ENCODE measurements around the gene ARHGEF2.
A peak's percentile ranks its signal among the peaks of the same experiment; 100 is the strongest.

Gene ARHGEF2

DNA sequence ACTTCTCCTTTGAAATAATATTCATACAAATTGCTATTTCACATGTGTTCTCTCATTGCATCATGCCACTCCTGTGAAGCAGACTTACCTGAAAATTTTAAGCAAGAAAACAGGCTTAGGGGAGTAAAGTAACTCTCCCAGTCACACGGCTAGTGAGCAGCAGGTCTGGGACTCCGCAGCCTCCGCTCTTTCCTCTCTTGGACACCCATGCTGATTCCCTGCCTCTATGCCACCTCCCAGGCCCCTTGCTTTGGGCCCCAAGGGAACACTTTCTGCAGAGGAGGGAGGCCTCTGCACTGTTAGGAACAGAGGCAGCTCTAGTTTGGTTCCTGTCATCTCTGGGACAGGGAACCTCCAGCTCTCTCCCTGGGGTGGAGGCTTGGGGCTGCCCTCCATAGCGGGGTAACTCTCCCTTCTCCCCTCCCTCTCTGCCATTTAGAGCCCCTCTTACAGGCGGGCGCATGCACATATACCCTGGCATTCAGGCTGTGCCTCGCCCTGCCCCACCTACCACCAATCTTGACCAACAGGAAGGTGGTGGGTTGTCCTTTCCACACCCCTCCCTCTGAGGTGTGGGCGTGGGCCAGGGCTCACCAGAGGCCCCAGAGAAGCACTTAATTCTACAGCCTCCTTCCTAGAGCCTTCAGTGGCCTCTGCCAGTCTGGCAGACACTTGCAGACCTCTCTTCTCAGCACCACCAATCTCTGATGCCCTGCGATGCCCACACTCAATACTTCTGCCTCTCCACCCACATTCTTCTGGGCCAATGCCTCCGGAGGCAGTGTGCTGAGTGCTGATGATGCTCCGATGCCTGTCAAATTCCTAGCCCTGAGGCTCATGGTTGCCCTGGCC, 37.1 kb downstream of the ARHGEF2 start, which contains the start of gene RXFP4:
Gene RXFP4, plus strand, starts transcription at position 646 of the 852 bp plus-strand sequence. Its CDS starts 72 bp downstream, at position 718.
- no peak for FAIRE-seq
- TF ChIP-seq, protein P1, sequence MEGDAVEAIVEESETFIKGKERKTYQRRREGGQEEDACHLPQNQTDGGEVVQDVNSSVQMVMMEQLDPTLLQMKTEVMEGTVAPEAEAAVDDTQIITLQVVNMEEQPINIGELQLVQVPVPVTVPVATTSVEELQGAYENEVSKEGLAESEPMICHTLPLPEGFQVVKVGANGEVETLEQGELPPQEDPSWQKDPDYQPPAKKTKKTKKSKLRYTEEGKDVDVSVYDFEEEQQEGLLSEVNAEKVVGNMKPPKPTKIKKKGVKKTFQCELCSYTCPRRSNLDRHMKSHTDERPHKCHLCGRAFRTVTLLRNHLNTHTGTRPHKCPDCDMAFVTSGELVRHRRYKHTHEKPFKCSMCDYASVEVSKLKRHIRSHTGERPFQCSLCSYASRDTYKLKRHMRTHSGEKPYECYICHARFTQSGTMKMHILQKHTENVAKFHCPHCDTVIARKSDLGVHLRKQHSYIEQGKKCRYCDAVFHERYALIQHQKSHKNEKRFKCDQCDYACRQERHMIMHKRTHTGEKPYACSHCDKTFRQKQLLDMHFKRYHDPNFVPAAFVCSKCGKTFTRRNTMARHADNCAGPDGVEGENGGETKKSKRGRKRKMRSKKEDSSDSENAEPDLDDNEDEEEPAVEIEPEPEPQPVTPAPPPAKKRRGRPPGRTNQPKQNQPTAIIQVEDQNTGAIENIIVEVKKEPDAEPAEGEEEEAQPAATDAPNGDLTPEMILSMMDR (IDR thresholded peaks at IDR 0.05; ENCODE audit: insufficient read depth, missing control alignments), result no peak
- no peak for DNase-seq (ENCODE audit: insufficient read length, low spot score)

GRCh38 chr1:155940482-155940992, 37.8 kb downstream of the ARHGEF2 start:
- FAIRE-seq (no peak), DNase-seq (ENCODE audit: insufficient read length, low spot score) (no peak)

DNA sequence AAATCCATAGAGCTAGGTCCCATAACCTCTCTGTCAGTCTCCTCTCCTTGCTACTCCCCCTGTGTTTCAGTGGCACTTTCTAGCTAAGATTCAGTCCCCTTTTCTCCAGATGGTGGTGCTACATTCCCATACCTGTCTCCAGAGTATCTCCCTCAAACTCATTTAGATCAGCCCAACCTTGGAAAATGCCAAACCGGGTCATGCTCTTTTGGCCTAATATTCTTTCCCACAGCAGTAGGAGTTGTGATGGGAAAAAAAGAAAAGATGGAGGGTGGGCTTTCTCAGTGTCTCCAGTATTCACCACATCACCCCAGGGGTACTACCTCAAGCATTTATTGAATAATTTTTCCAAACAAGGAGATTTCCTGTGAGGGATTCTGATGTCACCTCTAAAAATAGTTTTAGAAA, 40.1 kb downstream of the ARHGEF2 start:
- TF ChIP-seq, protein P1 (IDR thresholded peaks at IDR 0.05; ENCODE audit: insufficient read depth, missing control alignments), result peak; percentile 99
- DNase-seq (ENCODE audit: insufficient read length, low spot score) (peak; percentile 73), FAIRE-seq (peak; percentile 16)

More at GRCh38 chr1:155940482-155940992, 37.8 kb downstream of the ARHGEF2 start:
- TF ChIP-seq, protein P1 (IDR thresholded peaks at IDR 0.05; ENCODE audit: insufficient read depth, missing control alignments), result no peak

DNA sequence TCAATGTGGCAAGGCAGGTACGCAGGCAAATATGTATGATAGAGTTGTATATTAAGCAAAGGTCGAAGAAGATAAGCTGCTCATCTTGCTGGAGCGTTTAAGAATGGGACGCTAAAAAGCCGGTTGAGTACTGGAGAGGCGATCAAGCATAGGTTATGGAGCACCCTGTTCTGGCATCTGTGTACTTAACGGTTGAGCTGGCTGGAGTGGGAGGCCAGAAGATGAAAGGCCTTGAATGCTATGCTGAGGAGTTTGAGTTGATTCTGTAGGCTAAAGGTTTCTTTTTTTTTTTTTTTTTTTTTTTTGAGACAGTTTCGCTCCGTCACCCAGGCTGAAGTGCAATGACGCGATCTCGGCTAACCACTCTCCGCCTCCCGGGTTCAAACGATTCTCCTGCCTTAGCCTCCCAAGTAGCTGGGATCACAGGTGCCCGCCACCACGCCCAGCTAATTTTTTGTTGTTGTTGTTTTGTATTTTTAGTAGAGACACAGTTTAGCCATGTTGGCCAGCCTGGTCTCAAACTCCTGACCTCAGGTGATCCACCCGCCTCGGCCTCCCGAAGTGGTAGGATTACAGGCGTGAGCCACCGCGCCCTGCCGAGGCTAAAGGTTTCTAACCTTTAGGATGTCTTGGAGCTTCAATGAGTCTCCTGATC, 43.3 kb downstream of the ARHGEF2 start:
- peak; percentile 44 for FAIRE-seq
- peak; percentile 19 for DNase-seq (ENCODE audit: insufficient read length, low spot score)

DNA sequence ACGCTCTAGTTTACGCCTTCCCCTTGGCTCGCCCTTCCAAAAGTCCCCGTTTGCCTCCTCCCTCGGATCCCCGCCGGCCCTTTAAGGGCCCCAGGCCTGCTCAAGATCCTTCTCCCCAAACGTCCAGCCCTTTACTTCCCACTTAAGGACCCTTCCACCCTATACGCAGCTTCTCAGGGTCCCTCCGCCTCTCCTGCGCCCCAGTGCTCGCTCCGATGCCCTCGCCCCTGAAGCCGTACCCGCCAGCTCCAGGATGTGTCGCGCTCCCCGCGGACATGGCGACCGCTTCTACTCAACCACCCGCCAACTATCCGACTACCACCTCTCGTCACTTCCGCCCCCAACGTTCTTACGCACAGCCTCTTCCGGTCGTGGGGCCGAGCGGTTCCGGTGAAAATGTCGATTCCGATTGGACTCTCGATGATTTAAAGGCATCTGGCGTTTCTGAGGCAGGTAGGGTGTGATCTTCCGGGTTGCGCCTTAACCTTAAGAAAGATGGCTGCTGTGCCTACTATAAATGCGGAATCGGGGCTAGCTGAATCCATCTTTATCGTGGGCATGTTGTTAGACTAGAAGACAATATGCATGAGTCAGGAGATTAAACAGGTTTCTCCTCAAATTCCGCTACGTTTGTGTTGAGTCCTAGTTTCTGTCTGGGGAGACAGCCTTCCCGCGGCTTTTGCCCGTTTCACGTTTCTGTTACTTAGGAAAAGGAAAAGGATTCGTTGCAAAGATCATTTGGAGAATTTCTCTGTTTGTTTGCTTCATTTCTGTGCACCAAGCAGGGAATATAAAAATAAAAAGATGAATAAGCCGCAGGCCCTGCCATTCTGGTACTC, 44.0 kb downstream of the ARHGEF2 start, which contains the start of gene KHDC4:
Gene KHDC4, minus strand, starts transcription at position 317 of the 839 bp plus-strand sequence. Its CDS starts 40 bp downstream, at position 277.
- TF ChIP-seq, protein P1 (IDR thresholded peaks at IDR 0.05; ENCODE audit: insufficient read depth, missing control alignments), result no peak
- FAIRE-seq (peak; percentile 96), DNase-seq (ENCODE audit: insufficient read length, low spot score) (peak; percentile 80)

More for the DNA sequence above, 43.3 kb downstream of the ARHGEF2 start:
- TF ChIP-seq, protein P1 (IDR thresholded peaks at IDR 0.05; ENCODE audit: insufficient read depth, missing control alignments), result no peak

DNA sequence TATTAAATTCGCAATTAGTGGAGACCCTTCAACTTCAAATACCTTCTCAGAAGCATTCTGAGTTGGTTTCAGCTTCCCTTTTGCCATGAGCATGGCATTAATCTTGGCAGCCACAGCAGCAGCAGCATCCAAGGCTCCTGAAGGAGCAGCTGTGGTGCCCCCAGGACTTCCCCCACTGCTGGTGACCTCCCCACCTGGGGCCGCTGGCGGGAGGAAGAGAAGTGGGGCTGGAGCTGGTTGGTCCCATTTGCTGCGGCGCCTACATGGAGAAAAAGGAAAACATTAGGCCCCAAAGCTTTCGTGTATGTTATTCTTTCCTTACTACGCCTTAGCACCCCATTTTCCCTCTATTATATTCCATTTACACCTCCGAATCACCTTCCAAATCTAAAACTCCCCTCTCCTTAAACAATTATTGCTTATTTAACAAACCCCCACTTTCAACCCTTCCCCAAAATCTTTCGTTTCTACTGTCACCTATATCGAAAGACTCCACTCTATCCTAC, 44.7 kb downstream of the ARHGEF2 start:
- DNase-seq (ENCODE audit: insufficient read length, low spot score), result no peak
- TF ChIP-seq, protein P1 (IDR thresholded peaks at IDR 0.05; ENCODE audit: insufficient read depth, missing control alignments), result no peak
- FAIRE-seq, result no peak

All from D721Med (cell line).